HG03095 (cell line): ENCODE results near the gene KRTAP5-2.
A peak's percentile ranks its signal among the peaks of the same experiment; 100 is the strongest.
"Not testable (repeated sequence)": the region's sequence is repeated elsewhere in the genome, so short reads cannot be mapped to it uniquely, and the experiment has no call there.

Source experiments
- ATAC-seq: cut with Tn5 transposase; IDR thresholded peaks from one replicate; pipeline ENCODE4 v1.9.1; 2021; ENCODE audit warnings: moderate library complexity; ENCODE audit not compliant: unreplicated experiment

KRTAP5-2 gene

GRCh38 chr11:1628506-1629325 is 30.6 kb upstream of the KRTAP5-2 start:
- no peak for ATAC-seq

GRCh38 chr11:1625541-1625940 is 27.4 kb upstream of the KRTAP5-2 start:
- ATAC-seq, result no peak

- no peak for ATAC-seq
Observed at GRCh38 chr11:1624621-1625020, 26.5 kb upstream of the KRTAP5-2 start.

- no peak for ATAC-seq
Observed at GRCh38 chr11:1623716-1624115, 25.6 kb upstream of the KRTAP5-2 start.

- no peak for ATAC-seq
Observed at GRCh38 chr11:1622086-1622485, 24.0 kb upstream of the KRTAP5-2 start, which contains the start of gene KRTAP5-4. Gene KRTAP5-4 (minus strand): TSS chr11:1622138. CDS start chr11:1622093, 45 bp downstream.

GRCh38 chr11:1619449-1619848 is 21.4 kb upstream of the KRTAP5-2 start:
- ATAC-seq, result no peak

- ATAC-seq, result no peak
Observed at GRCh38 chr11:1618231-1618630, 20.1 kb upstream of the KRTAP5-2 start.

GRCh38 chr11:1608363-1608762 is 10.3 kb upstream of the KRTAP5-2 start, which contains the start of gene KRTAP5-3:
Gene KRTAP5-3 (minus strand): TSS chr11:1608463. CDS start chr11:1608385, 78 bp downstream.
- ATAC-seq, result no peak

- ATAC-seq, result not testable (repeated sequence)
Observed at GRCh38 chr11:1607901-1608300, 9.8 kb upstream of the KRTAP5-2 start.

- ATAC-seq, result not testable (repeated sequence)
Observed at GRCh38 chr11:1607156-1607845, 9.2 kb upstream of the KRTAP5-2 start.

GRCh38 chr11:1605923-1606322 is 7.8 kb upstream of the KRTAP5-2 start:
- peak; percentile 97 for ATAC-seq

- ATAC-seq, result no peak
Observed at GRCh38 chr11:1604711-1605110, 6.6 kb upstream of the KRTAP5-2 start.

- no peak for ATAC-seq
Observed at GRCh38 chr11:1604181-1604580, 6.1 kb upstream of the KRTAP5-2 start.

- no peak for ATAC-seq
Observed at GRCh38 chr11:1603629-1604028, 5.5 kb upstream of the KRTAP5-2 start.

- not testable (repeated sequence) for ATAC-seq
Observed at GRCh38 chr11:1601663-1602062, 3.6 kb upstream of the KRTAP5-2 start.

- no peak for ATAC-seq
Observed at GRCh38 chr11:1600626-1601025, 2.5 kb upstream of the KRTAP5-2 start.

GRCh38 chr11:1598816-1599215 is 722 bp upstream of the KRTAP5-2 start:
- no peak for ATAC-seq

GRCh38 chr11:1598406-1598805 is 312 bp upstream of the KRTAP5-2 start:
- ATAC-seq, result not testable (repeated sequence)

GRCh38 chr11:1597331-1597993 is 632 bp downstream of the KRTAP5-2 start:
- no peak for ATAC-seq

- not testable (repeated sequence) for ATAC-seq
Observed at GRCh38 chr11:1596576-1597121, 1.4 kb downstream of the KRTAP5-2 start.

- ATAC-seq, result not testable (repeated sequence)
Observed at GRCh38 chr11:1595994-1596575, 2.0 kb downstream of the KRTAP5-2 start.
